Measurements from ENCODE around the gene RASA3. TPM values are rescaled to one million over a fixed set of nuclear protein-coding genes. Genes with fewer than 3 reads are reported as not detected.

The RASA3 gene
- total and polyA plus RNA-seq, 9 of the 15 experiments (the other 6 are each of a cell fraction or from before 2014, with no cell fraction given): 0.72 to 25.3 (median 14.4) TPM

DNA sequence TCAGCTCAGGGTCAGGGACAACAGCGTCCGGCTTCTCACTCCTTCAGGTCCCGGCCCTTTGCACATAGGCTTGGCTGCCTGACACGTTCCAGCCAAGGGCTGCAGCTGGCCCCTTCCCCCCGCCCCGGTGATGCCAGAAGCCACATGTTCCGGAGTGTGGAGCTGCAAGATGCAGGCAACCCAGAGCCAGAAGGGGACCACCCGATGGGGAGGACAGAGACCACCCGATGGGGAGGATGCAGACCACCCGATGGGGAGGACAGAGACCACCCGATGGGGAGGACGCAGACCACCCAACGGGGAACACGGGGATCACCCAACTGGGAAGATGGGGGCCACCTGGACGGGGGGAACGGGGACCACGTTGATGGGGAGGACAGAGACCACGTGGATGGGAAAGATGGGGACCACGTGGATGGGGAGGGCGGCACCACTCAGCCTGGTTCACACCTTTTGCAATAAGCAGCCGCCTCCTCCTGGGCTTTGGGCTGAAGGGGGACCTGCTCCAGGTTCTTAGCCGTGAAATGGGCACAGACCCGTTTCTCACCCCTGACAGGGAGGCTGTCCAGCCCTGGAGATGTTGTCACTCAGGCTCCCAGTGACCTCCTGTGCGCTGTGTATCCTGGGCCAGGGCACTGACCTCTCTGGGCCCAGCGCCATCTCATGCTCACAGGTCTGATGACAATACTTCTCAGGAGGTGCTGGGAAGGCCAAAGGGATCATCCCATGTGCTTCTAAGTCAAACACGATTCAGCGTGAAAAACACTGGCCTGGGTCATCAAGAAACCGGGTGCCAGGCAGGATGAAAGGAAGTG is 193.1 kb downstream of the RASA3 start:
- no peak overlapping the region for H2AFZ ChIP-seq (ENCODE audit: low read depth, low read length)
- in situ Hi-C loops (cut with MboI): no loop called here
- no peaks in the 10 kb centered on the region; the same call in 1 of the 2 replicates for H4K20me1 ChIP-seq (replicated peaks; ENCODE audit: control insufficient read depth, insufficient read depth, low read length)
- ATAC-seq (no peak), DNase-seq (ENCODE audit: extremely low read depth in 1 of 4, low spot score in 3 of 4) (no peak), FAIRE-seq (no peak)
- H3K9ac ChIP-seq (ENCODE audit: insufficient read depth in 1 of 2, low read depth in 2 of 2, low read length in 2 of 2): no peak overlapping the region
- no TSS peak for BruUV-seq (replicated peaks)
- no peaks in the 10 kb centered on the region for H3K9me1 ChIP-seq (ENCODE audit: control insufficient read depth, insufficient read depth, low read length)
- no peak overlapping the region for H3K4me2 ChIP-seq (ENCODE audit: insufficient read depth, low read length)
- H3K79me2 ChIP-seq (ENCODE audit: control insufficient read depth, insufficient read depth, low read length): no peaks in the 10 kb centered on the region
- H3K36me3 ChIP-seq (ENCODE audit: control insufficient read depth, insufficient read depth, low read length): no peaks in the 10 kb centered on the region
- intact Hi-C loops (cut with micrococcal nuclease): no loop called here
- 6% methylated on average over 16 of the region's 28 CpGs for WGBS (ENCODE audit: insufficient coverage, low coverage, missing lambda C conversion rate)
- H3K4me3 ChIP-seq: no peak overlapping the region
- ChIA-PET POLR2A (no interaction called here), CTCF (ENCODE audit: low intra/inter-chr PET ratio) (no interaction called here)
- H3K9me3 ChIP-seq (replicated peaks; ENCODE audit: control insufficient read depth, insufficient read depth, low read depth, low read length): no peaks in the 10 kb centered on the region
- H3K4me1 ChIP-seq (replicated peaks in 1 of 2; ENCODE audit: control insufficient read depth in 2 of 2, insufficient read depth in 2 of 2, low read length in 2 of 2): peaks cover 0 to 17% of the 10 kb centered on the region in 2 experiments; a peak in 2 of 5 replicates
- H3K27ac ChIP-seq (ENCODE audit: extremely low read depth, low read depth, low read length): no peak overlapping the region
- peaks cover 41 to 86% of the 10 kb centered on the region in 2 experiments for H3K27me3 ChIP-seq (ENCODE audit: control insufficient read depth in 2 of 2, insufficient read depth in 2 of 2, low read length in 2 of 2)
- TF ChIP-seq, protein P1, sequence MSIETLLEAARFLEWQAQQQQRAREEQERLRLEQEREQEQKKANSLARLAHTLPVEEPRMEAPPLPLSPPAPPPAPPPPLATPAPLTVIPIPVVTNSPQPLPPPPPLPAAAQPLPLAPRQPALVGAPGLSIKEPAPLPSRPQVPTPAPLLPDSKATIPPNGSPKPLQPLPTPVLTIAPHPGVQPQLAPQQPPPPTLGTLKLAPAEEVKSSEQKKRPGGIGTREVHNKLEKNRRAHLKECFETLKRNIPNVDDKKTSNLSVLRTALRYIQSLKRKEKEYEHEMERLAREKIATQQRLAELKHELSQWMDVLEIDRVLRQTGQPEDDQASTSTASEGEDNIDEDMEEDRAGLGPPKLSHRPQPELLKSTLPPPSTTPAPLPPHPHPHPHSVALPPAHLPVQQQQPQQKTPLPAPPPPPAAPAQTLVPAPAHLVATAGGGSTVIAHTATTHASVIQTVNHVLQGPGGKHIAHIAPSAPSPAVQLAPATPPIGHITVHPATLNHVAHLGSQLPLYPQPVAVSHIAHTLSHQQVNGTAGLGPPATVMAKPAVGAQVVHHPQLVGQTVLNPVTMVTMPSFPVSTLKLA (conservative IDR thresholded peaks at IDR 0.05): 0 out of 4 replicates have a peak, but pooled peaks of 1 of the 2 experiments have one; percentile 25
- TF ChIP-seq ILF3 (IDR thresholded peaks at IDR 0.05; ENCODE audit: borderline replicate concordance) (no peak), ZNF232 (CRISPR knock-in tag; IDR thresholded peaks at IDR 0.05) (no peak), NR2C2 (CRISPR knock-in tag; IDR thresholded peaks at IDR 0.05) (no peak), NR2C2 (tag; IDR thresholded peaks at IDR 0.05) (no peak), HCFC1 (IDR thresholded peaks at IDR 0.05; ENCODE audit: low read depth, low read length) (no peak), ZFP36 (IDR thresholded peaks at IDR 0.05; ENCODE audit: low read depth, low read length, partially characterized antibody) (peak; percentile 61), YY1 (IDR thresholded peaks at IDR 0.05; ENCODE audit: borderline replicate concordance in 1 of 3, control insufficient read depth in 1 of 3, extremely low read depth in 1 of 3, insufficient read depth in 3 of 3, insufficient read length in 1 of 3, insufficient replicate concordance in 2 of 3, low read depth in 1 of 3, low read length in 2 of 3) (no peak), GATA2 (CRISPR knock-in tag; IDR thresholded peaks at IDR 0.05) (no peak), NR3C1 (CRISPR knock-in tag; IDR thresholded peaks at IDR 0.05) (no peak)
- TF ChIP-seq, protein P2, sequence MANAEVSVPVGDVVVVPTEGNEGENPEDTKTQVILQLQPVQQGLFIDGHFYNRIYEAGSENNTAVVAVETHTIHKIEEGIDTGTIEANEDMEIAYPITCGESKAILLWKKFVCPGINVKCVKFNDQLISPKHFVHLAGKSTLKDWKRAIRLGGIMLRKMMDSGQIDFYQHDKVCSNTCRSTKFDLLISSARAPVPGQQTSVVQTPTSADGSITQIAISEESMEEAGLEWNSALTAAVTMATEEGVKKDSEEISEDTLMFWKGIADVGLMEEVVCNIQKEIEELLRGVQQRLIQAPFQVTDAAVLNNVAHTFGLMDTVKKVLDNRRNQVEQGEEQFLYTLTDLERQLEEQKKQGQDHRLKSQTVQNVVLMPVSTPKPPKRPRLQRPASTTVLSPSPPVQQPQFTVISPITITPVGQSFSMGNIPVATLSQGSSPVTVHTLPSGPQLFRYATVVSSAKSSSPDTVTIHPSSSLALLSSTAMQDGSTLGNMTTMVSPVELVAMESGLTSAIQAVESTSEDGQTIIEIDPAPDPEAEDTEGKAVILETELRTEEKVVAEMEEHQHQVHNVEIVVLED (CRISPR knock-in tag; IDR thresholded peaks at IDR 0.05): no peak
- TF ChIP-seq, protein P3, sequence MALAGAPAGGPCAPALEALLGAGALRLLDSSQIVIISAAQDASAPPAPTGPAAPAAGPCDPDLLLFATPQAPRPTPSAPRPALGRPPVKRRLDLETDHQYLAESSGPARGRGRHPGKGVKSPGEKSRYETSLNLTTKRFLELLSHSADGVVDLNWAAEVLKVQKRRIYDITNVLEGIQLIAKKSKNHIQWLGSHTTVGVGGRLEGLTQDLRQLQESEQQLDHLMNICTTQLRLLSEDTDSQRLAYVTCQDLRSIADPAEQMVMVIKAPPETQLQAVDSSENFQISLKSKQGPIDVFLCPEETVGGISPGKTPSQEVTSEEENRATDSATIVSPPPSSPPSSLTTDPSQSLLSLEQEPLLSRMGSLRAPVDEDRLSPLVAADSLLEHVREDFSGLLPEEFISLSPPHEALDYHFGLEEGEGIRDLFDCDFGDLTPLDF (CRISPR knock-in tag; IDR thresholded peaks at IDR 0.05): no peak
- TF ChIP-seq, protein P4, sequence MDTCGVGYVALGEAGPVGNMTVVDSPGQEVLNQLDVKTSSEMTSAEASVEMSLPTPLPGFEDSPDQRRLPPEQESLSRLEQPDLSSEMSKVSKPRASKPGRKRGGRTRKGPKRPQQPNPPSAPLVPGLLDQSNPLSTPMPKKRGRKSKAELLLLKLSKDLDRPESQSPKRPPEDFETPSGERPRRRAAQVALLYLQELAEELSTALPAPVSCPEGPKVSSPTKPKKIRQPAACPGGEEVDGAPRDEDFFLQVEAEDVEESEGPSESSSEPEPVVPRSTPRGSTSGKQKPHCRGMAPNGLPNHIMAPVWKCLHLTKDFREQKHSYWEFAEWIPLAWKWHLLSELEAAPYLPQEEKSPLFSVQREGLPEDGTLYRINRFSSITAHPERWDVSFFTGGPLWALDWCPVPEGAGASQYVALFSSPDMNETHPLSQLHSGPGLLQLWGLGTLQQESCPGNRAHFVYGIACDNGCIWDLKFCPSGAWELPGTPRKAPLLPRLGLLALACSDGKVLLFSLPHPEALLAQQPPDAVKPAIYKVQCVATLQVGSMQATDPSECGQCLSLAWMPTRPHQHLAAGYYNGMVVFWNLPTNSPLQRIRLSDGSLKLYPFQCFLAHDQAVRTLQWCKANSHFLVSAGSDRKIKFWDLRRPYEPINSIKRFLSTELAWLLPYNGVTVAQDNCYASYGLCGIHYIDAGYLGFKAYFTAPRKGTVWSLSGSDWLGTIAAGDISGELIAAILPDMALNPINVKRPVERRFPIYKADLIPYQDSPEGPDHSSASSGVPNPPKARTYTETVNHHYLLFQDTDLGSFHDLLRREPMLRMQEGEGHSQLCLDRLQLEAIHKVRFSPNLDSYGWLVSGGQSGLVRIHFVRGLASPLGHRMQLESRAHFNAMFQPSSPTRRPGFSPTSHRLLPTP (IDR thresholded peaks at IDR 0.05; ENCODE audit: borderline replicate concordance, extremely low read depth, insufficient read length): no peak

All from K562 (cell line).